AG04450 (cell line): ENCODE measurements around the gene DPYSL5. TPM values are rescaled to one million over a fixed set of nuclear protein-coding genes. Genes with fewer than 3 reads are reported as not detected.

Experiments
- CTCF ChIA-PET: fragments of 300-600, 350-600 bp; formaldehyde crosslinking; extraction: SDS; loops from one replicate; lab custom pipeline; 2022; ENCODE audit warnings: antibody characterized with exemption, inconsistent platforms; lab: Charles Lee
- POLR2A ChIA-PET: fragments of 350-600 bp; formaldehyde crosslinking; extraction: SDS; loops from one replicate; lab custom pipeline; 2021; ENCODE audit warnings: antibody characterized with exemption, inconsistent platforms; lab: Yijun Ruan, JAX
- DNase-seq: peaks from one replicate; pipeline ENCODE4 v3.0.0-alpha.2; 2011; ENCODE audit warnings: low read depth, low spot score
- H3K27ac ChIP-seq: one replicate; pipeline ENCODE4 v1.5.1; 2012; ENCODE audit warnings: low read depth, low read length, control low read depth
- H3K27me3 ChIP-seq: one replicate; pipeline ENCODE4 v1.6.0; 2012; ENCODE audit warnings: low read length; ENCODE audit not compliant: control insufficient read depth, insufficient read depth
- H3K4me3 ChIP-seq: 2 replicates; pipeline ENCODE4 v1.5.1; 2011; ENCODE audit warnings: mild to moderate bottlenecking, low read depth, low read length, control low read depth
- H3K9me3 ChIP-seq: 2 replicates; pipeline ENCODE4 v1.5.1; 2012; ENCODE audit warnings: low read length; ENCODE audit not compliant: control insufficient read depth, insufficient read depth
- CTCF ChIP-seq: IDR thresholded peaks from 2 replicates; pipeline ENCODE4 v1.5.1; 2011; ENCODE audit warnings: low read depth, low read length, control low read depth, inconsistent platforms
- polyA plus RNA-seq: library from polyadenylated mRNA; depleted of rRNA; stranded (reverse); fragments of >200 nt; gene quantifications from 2 replicates; pipeline ENCODE4 v1.2.3, GENCODE V29; 2011

Gene DPYSL5
- polyA plus RNA-seq, 1 experiment = not detected

DNA sequence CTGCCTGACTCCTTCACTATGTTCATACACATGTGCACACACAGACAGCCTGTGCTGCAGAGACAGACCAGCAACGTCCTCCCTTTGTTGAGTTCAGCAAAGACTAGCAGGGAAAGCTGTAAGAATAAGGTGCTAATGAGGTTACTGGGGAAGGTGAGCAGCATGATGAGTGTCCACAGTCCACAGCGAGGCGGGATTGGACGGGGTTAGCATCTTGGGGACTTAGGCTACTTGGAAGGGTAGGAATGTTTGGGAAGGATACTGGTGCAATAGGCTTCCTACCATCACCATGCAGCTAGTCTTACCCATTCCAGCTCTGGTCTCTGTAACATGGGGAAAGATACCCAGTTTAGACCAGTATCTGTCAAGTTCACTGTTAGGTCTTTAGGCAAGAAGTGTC is 41.9 kb downstream of the DPYSL5 start:
- POLR2A ChIA-PET = no interaction called here
- CTCF ChIA-PET = interaction anchor here (1.9 kb wide), 1 partner anchor 44 kb away, joined by 6 read pairs; no protein-coding TSS in a partner anchor
- no peak overlapping the region for H3K27ac ChIP-seq
- no peak for DNase-seq
- H3K27me3 ChIP-seq = peaks cover 42% of the 10 kb centered on the region
- no peak for TF ChIP-seq CTCF
- no peak overlapping the region for H3K4me3 ChIP-seq
- H3K9me3 ChIP-seq = no peaks in the 10 kb centered on the region

DNA sequence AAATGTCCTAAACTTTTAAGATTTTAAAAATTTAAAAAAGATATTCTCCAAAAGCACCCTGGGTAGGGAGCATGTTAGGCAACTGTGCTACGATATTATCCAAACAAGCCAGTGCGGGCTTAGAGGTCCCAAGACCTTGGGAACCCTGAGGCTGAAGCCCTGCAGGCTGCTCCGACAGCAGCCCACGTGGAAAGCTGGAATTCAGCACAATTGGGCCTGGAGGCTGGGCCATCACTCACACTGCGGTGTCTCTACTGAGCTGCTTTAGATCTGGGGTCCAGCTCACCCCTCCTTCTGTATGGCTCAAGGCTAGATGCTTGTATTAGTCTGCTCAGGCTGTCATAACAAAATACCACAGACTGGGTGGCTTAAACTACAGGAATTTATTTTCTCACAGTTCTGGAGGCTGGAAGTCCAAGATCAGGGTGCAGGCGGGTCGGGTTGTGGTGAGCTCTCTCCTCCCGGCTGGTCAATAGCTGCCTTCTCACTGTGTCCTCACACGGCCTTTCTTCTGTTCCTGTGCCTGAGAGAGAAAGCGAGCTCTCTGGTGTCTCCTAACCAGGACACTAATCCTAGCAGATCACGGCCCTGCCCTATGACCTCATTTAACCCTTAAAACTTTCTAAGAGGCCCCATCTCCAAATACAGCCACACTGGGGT is 42.5 kb downstream of the DPYSL5 start:
- H3K27me3 ChIP-seq = peaks cover 37% of the 10 kb centered on the region
- H3K9me3 ChIP-seq = no peaks in the 10 kb centered on the region
- ChIA-PET POLR2A (no interaction called here), CTCF (interaction anchor here (1.9 kb wide), 1 partner anchor 44 kb away, joined by 6 read pairs; no protein-coding TSS in a partner anchor)
- no peak overlapping the region for H3K27ac ChIP-seq
- no peak for DNase-seq
- H3K4me3 ChIP-seq = no peak overlapping the region
- TF ChIP-seq CTCF = no peak

GRCh38 chr2:26892133-26892532 is 44.2 kb downstream of the DPYSL5 start:
- ChIA-PET CTCF (no interaction called here), POLR2A (no interaction called here)
- DNase-seq = no peak
- H3K9me3 ChIP-seq = no peaks in the 10 kb centered on the region
- no peak overlapping the region for H3K27ac ChIP-seq
- TF ChIP-seq CTCF = no peak
- H3K4me3 ChIP-seq = no peak overlapping the region
- peaks cover 26% of the 10 kb centered on the region for H3K27me3 ChIP-seq

- no peaks in the 10 kb centered on the region for H3K9me3 ChIP-seq
- H3K4me3 ChIP-seq = no peak overlapping the region
- H3K27ac ChIP-seq = no peak overlapping the region
- TF ChIP-seq CTCF = no peak
- CTCF ChIA-PET = no interaction called here
- POLR2A ChIA-PET = no interaction called here
- peaks cover 18% of the 10 kb centered on the region for H3K27me3 ChIP-seq
- DNase-seq = no peak
These were observed 45.1 kb downstream of the DPYSL5 start for GRCh38 chr2:26892922-26893524.

GRCh38 chr2:26894136-26894535 is 46.2 kb downstream of the DPYSL5 start:
- CTCF ChIA-PET = no interaction called here
- no peak for DNase-seq
- peaks cover 21% of the 10 kb centered on the region for H3K27me3 ChIP-seq
- no peak for TF ChIP-seq CTCF
- no peak overlapping the region for H3K27ac ChIP-seq
- H3K4me3 ChIP-seq = no peak overlapping the region
- POLR2A ChIA-PET = no interaction called here
- no peaks in the 10 kb centered on the region for H3K9me3 ChIP-seq
